ENCODE data around the gene ISM1. TPM values are rescaled to one million over a fixed set of nuclear protein-coding genes. Genes with fewer than 3 reads are reported as not detected.

Gene ISM1
- total and polyA plus RNA-seq, 2 experiments from 2014 or later = 0.15 to 0.63 TPM

DNA sequence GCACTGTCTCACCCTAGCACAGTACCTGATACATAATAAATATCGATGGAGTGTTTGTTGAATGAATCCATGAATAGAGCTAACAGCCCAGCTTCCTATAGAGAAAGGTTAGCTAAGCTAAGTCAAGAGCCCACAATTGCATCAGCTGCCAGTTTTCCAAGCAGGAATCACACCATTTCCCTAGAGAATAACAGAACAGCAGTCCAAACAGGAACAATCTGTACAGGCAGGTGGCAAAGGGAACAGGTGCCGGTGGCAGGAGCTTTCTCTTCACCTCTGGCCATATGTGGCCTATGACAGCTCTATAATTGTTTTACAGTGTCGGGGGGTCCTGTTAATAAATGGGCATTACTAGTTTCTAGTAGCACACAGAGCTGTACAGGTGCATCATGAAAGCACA is 38.8 kb downstream of the ISM1 start (continued):
- TF ChIP-seq, protein P1, sequence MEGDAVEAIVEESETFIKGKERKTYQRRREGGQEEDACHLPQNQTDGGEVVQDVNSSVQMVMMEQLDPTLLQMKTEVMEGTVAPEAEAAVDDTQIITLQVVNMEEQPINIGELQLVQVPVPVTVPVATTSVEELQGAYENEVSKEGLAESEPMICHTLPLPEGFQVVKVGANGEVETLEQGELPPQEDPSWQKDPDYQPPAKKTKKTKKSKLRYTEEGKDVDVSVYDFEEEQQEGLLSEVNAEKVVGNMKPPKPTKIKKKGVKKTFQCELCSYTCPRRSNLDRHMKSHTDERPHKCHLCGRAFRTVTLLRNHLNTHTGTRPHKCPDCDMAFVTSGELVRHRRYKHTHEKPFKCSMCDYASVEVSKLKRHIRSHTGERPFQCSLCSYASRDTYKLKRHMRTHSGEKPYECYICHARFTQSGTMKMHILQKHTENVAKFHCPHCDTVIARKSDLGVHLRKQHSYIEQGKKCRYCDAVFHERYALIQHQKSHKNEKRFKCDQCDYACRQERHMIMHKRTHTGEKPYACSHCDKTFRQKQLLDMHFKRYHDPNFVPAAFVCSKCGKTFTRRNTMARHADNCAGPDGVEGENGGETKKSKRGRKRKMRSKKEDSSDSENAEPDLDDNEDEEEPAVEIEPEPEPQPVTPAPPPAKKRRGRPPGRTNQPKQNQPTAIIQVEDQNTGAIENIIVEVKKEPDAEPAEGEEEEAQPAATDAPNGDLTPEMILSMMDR (conservative IDR thresholded peaks at IDR 0.05; ENCODE audit: low read depth in 2 of 2) = no peak
- no peak for TF ChIP-seq JUNB (IDR thresholded peaks at IDR 0.05; ENCODE audit: unreplicated experiment)

DNA sequence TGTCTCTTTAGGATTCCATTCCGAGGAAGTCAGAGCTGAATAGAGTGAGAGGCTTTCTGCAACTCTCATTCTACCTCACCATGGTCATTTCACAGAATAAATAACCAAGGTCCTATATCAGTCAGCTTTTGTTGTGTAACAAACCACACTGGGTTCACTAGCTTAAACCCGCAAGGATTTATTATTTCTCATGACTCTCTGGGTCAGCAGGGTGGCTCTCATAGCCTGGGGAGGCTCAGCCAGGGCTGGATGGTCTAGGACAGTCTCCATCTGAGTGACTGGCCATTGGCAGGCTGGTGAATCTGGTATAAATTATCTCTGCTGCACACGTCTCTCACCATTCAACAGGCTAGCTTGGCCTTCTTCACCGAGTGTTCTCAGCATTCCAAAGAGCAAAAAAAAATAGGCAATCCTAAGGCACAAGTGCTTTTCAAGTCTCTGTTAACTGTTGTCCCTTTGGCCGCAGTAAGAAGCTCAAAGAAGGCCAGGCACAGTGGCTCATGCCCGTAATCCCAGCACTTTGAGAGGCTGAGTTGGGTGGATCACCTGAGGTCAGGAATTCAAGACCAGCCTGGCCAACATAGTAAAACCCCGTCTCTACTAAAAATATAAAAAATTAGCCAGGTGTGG is 39.7 kb downstream of the ISM1 start:
- Mint-ChIP-seq H3K36me3 (ENCODE audit: low read depth) (no peaks in the 10 kb centered on the region), H3K9me3 (no peaks in the 10 kb centered on the region), H3K27ac (no peak overlapping the region), H3K27me3 (ENCODE audit: insufficient read depth, low read depth, poor library complexity) (no peaks in the 10 kb centered on the region), H3K4me3 (no peak overlapping the region), H3K4me1 (no peaks in the 10 kb centered on the region)
- Histone ChIP-seq H3K4me3 (no peak overlapping the region), H3F3A (replicated peaks; ENCODE audit: low read depth) (no peaks in the 10 kb centered on the region), H3K4me2 (no peak overlapping the region), H3K27ac (ENCODE audit: low read depth) (no peak overlapping the region), H3K9me2 (ENCODE audit: insufficient read depth) (no peaks in the 10 kb centered on the region; the same call in 1 of the 2 replicates), H4K20me1 (replicated peaks; ENCODE audit: insufficient read depth) (no peaks in the 10 kb centered on the region), H2AFZ (no peak overlapping the region), H3K79me2 (replicated peaks; ENCODE audit: insufficient read depth) (no peaks in the 10 kb centered on the region), H3K36me3 (ENCODE audit: insufficient read depth) (no peaks in the 10 kb centered on the region), H3K27me3 (ENCODE audit: insufficient read depth) (no peaks in the 10 kb centered on the region), H3K4me1 (ENCODE audit: insufficient read depth) (no peaks in the 10 kb centered on the region)
- ATAC-seq (no peak), DNase-seq (ENCODE audit: low spot score) (no peak)
- no peak for TF ChIP-seq EZH2 (IDR thresholded peaks at IDR 0.05; ENCODE audit: low read depth, unreplicated experiment)
- TF ChIP-seq, protein P2, sequence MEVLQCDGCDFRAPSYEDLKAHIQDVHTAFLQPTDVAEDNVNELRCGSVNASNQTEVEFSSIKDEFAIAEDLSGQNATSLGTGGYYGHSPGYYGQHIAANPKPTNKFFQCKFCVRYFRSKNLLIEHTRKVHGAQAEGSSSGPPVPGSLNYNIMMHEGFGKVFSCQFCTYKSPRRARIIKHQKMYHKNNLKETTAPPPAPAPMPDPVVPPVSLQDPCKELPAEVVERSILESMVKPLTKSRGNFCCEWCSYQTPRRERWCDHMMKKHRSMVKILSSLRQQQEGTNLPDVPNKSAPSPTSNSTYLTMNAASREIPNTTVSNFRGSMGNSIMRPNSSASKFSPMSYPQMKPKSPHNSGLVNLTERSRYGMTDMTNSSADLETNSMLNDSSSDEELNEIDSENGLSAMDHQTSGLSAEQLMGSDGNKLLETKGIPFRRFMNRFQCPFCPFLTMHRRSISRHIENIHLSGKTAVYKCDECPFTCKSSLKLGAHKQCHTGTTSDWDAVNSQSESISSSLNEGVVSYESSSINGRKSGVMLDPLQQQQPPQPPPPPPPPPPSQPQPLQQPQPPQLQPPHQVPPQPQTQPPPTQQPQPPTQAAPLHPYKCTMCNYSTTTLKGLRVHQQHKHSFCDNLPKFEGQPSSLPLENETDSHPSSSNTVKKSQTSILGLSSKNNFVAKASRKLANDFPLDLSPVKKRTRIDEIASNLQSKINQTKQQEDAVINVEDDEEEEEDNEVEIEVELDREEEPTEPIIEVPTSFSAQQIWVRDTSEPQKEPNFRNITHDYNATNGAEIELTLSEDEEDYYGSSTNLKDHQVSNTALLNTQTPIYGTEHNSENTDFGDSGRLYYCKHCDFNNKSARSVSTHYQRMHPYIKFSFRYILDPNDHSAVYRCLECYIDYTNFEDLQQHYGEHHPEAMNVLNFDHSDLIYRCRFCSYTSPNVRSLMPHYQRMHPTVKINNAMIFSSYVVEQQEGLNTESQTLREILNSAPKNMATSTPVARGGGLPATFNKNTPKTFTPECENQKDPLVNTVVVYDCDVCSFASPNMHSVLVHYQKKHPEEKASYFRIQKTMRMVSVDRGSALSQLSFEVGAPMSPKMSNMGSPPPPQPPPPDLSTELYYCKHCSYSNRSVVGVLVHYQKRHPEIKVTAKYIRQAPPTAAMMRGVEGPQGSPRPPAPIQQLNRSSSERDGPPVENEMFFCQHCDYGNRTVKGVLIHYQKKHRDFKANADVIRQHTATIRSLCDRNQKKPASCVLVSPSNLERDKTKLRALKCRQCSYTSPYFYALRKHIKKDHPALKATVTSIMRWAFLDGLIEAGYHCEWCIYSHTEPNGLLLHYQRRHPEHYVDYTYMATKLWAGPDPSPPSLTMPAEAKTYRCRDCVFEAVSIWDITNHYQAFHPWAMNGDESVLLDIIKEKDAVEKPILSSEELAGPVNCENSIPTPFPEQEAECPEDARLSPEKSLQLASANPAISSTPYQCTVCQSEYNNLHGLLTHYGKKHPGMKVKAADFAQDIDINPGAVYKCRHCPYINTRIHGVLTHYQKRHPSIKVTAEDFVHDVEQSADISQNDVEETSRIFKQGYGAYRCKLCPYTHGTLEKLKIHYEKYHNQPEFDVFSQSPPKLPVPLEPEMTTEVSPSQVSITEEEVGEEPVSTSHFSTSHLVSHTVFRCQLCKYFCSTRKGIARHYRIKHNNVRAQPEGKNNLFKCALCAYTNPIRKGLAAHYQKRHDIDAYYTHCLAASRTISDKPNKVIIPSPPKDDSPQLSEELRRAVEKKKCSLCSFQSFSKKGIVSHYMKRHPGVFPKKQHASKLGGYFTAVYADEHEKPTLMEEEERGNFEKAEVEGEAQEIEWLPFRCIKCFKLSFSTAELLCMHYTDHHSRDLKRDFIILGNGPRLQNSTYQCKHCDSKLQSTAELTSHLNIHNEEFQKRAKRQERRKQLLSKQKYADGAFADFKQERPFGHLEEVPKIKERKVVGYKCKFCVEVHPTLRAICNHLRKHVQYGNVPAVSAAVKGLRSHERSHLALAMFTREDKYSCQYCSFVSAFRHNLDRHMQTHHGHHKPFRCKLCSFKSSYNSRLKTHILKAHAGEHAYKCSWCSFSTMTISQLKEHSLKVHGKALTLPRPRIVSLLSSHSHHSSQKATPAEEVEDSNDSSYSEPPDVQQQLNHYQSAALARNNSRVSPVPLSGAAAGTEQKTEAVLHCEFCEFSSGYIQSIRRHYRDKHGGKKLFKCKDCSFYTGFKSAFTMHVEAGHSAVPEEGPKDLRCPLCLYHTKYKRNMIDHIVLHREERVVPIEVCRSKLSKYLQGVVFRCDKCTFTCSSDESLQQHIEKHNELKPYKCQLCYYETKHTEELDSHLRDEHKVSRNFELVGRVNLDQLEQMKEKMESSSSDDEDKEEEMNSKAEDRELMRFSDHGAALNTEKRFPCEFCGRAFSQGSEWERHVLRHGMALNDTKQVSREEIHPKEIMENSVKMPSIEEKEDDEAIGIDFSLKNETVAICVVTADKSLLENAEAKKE (CRISPR knock-in tag; IDR thresholded peaks at IDR 0.05) = no peak
- no peak for TF ChIP-seq CREB1 (CRISPR knock-in tag; IDR thresholded peaks at IDR 0.05; ENCODE audit: low read depth)
- no peak for TF ChIP-seq ZNF331 (CRISPR knock-in tag; IDR thresholded peaks at IDR 0.05; ENCODE audit: low read depth)
- TF ChIP-seq, protein P3, sequence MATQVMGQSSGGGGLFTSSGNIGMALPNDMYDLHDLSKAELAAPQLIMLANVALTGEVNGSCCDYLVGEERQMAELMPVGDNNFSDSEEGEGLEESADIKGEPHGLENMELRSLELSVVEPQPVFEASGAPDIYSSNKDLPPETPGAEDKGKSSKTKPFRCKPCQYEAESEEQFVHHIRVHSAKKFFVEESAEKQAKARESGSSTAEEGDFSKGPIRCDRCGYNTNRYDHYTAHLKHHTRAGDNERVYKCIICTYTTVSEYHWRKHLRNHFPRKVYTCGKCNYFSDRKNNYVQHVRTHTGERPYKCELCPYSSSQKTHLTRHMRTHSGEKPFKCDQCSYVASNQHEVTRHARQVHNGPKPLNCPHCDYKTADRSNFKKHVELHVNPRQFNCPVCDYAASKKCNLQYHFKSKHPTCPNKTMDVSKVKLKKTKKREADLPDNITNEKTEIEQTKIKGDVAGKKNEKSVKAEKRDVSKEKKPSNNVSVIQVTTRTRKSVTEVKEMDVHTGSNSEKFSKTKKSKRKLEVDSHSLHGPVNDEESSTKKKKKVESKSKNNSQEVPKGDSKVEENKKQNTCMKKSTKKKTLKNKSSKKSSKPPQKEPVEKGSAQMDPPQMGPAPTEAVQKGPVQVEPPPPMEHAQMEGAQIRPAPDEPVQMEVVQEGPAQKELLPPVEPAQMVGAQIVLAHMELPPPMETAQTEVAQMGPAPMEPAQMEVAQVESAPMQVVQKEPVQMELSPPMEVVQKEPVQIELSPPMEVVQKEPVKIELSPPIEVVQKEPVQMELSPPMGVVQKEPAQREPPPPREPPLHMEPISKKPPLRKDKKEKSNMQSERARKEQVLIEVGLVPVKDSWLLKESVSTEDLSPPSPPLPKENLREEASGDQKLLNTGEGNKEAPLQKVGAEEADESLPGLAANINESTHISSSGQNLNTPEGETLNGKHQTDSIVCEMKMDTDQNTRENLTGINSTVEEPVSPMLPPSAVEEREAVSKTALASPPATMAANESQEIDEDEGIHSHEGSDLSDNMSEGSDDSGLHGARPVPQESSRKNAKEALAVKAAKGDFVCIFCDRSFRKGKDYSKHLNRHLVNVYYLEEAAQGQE (IDR thresholded peaks at IDR 0.05; ENCODE audit: unreplicated experiment) = no peak
- no peak for TF ChIP-seq POLR2AphosphoS5 (IDR thresholded peaks at IDR 0.05; ENCODE audit: low read depth)
- TF ChIP-seq, protein P4, sequence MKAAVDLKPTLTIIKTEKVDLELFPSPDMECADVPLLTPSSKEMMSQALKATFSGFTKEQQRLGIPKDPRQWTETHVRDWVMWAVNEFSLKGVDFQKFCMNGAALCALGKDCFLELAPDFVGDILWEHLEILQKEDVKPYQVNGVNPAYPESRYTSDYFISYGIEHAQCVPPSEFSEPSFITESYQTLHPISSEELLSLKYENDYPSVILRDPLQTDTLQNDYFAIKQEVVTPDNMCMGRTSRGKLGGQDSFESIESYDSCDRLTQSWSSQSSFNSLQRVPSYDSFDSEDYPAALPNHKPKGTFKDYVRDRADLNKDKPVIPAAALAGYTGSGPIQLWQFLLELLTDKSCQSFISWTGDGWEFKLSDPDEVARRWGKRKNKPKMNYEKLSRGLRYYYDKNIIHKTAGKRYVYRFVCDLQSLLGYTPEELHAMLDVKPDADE (IDR thresholded peaks at IDR 0.05) = no peak
- TF ChIP-seq, protein P1 (conservative IDR thresholded peaks at IDR 0.05; ENCODE audit: low read depth in 2 of 2) = no peak
